GM19455 (cell line): Measurements from ENCODE around the gene GRM8.
"Not testable (repeated sequence)": the region's sequence is repeated elsewhere in the genome, so short reads cannot be mapped to it uniquely, and the experiment has no call there.

Experiments
- ATAC-seq: cut with Tn5 transposase; IDR thresholded peaks from one replicate; pipeline ENCODE4 v1.9.1; 2021; ENCODE audit not compliant: unreplicated experiment

Gene GRM8

GRCh38 chr7:126931581-126931980 lies 321.2 kb downstream of the GRM8 start:
- ATAC-seq: no peak

GRCh38 chr7:126930166-126930565 lies 322.6 kb downstream of the GRM8 start:
- ATAC-seq: no peak

- ATAC-seq: no peak
These were observed 328.3 kb downstream of the GRM8 start for GRCh38 chr7:126924477-126924876.

GRCh38 chr7:126911627-126912026 lies 341.1 kb downstream of the GRM8 start:
- not testable (repeated sequence) for ATAC-seq

GRCh38 chr7:126908564-126908963 lies 344.2 kb downstream of the GRM8 start:
- ATAC-seq: not testable (repeated sequence)

- not testable (repeated sequence) for ATAC-seq
These were observed 345.1 kb downstream of the GRM8 start for GRCh38 chr7:126907657-126908056.

GRCh38 chr7:126905255-126905654 lies 347.5 kb downstream of the GRM8 start:
- not testable (repeated sequence) for ATAC-seq

GRCh38 chr7:126901041-126901765 lies 351.5 kb downstream of the GRM8 start:
- not testable (repeated sequence) for ATAC-seq

- not testable (repeated sequence) for ATAC-seq
These were observed 364.8 kb downstream of the GRM8 start for GRCh38 chr7:126887980-126888379.

- ATAC-seq: not testable (repeated sequence)
These were observed 365.2 kb downstream of the GRM8 start for GRCh38 chr7:126887560-126887959.

GRCh38 chr7:126882730-126883129 lies 370.0 kb downstream of the GRM8 start:
- not testable (repeated sequence) for ATAC-seq

GRCh38 chr7:126881908-126882307 lies 370.8 kb downstream of the GRM8 start:
- not testable (repeated sequence) for ATAC-seq

GRCh38 chr7:126881315-126881714 lies 371.4 kb downstream of the GRM8 start:
- ATAC-seq: no peak

GRCh38 chr7:126876536-126876935 lies 376.2 kb downstream of the GRM8 start:
- not testable (repeated sequence) for ATAC-seq

GRCh38 chr7:126856691-126857291 lies 395.9 kb downstream of the GRM8 start:
- no peak for ATAC-seq

GRCh38 chr7:126845331-126845730 lies 407.4 kb downstream of the GRM8 start:
- ATAC-seq: no peak

- ATAC-seq: no peak
These were observed 408.9 kb downstream of the GRM8 start for GRCh38 chr7:126843883-126844282.

- ATAC-seq: no peak
These were observed 409.4 kb downstream of the GRM8 start for GRCh38 chr7:126843336-126843735.

GRCh38 chr7:126842451-126842850 lies 410.3 kb downstream of the GRM8 start:
- ATAC-seq: no peak

GRCh38 chr7:126840869-126841268 lies 411.9 kb downstream of the GRM8 start:
- no peak for ATAC-seq

GRCh38 chr7:126839624-126840023 lies 413.1 kb downstream of the GRM8 start:
- ATAC-seq: no peak

- ATAC-seq: no peak
These were observed 414.5 kb downstream of the GRM8 start for GRCh38 chr7:126838194-126838593.
